ENCODE data around the gene APC2. TPM values are rescaled to one million over a fixed set of nuclear protein-coding genes. Genes with fewer than 3 reads are reported as not detected.

The APC2 gene
- total RNA-seq, 1 experiment from 2014 or later: 1.4 TPM

GRCh38 chr19:1447944-1448343 is 2.0 kb upstream of the APC2 start:
- DNase-seq (ENCODE audit: low spot score) (no peak), ATAC-seq (no peak)
- no peak for TF ChIP-seq IRF1 (CRISPR knock-in tag; IDR thresholded peaks at IDR 0.05)
- TF ChIP-seq CTCF (IDR thresholded peaks at IDR 0.05): no peak
- TF ChIP-seq FOXK1 (CRISPR knock-in tag; IDR thresholded peaks at IDR 0.05): no peak
- no peak for TF ChIP-seq CBFB (CRISPR knock-in tag; IDR thresholded peaks at IDR 0.05; ENCODE audit: low read depth)
- TF ChIP-seq ZNF219 (CRISPR knock-in tag; IDR thresholded peaks at IDR 0.05; ENCODE audit: borderline replicate concordance): no peak
- TF ChIP-seq USF2 (CRISPR knock-in tag; IDR thresholded peaks at IDR 0.05): no peak
- TF ChIP-seq PREB (CRISPR knock-in tag; IDR thresholded peaks at IDR 0.05; ENCODE audit: borderline replicate concordance): no peak
- no peak for TF ChIP-seq TP53 (CRISPR knock-in tag; IDR thresholded peaks at IDR 0.05)
- no peak for TF ChIP-seq ZBTB21 (CRISPR knock-in tag; IDR thresholded peaks at IDR 0.05; ENCODE audit: borderline replicate concordance)
- TF ChIP-seq ZNF232 (CRISPR knock-in tag; IDR thresholded peaks at IDR 0.05): no peak
- no peak for TF ChIP-seq TEAD4 (CRISPR knock-in tag; IDR thresholded peaks at IDR 0.05)
- TF ChIP-seq KAT7 (CRISPR knock-in tag; IDR thresholded peaks at IDR 0.05; ENCODE audit: borderline replicate concordance): no peak
- no peak for TF ChIP-seq ATF1 (CRISPR knock-in tag; IDR thresholded peaks at IDR 0.05)
- Mint-ChIP-seq H3K9me3 (no peaks in the 10 kb centered on the region), H3K27ac (no peak overlapping the region), H3K27me3 (ENCODE audit: low read depth) (peaks cover 64% of the 10 kb centered on the region), H3K36me3 (no peaks in the 10 kb centered on the region), H3K4me1 (peaks cover 6% of the 10 kb centered on the region; the same call in 1 of the 2 replicates), H3K4me3 (no peak overlapping the region)
- CTCF ChIA-PET: no interaction called here
- POLR2A ChIA-PET: no interaction called here

- peaks cover 75% of the 10 kb centered on the region for H3K27me3 Mint-ChIP-seq (ENCODE audit: low read depth)
- no peak overlapping the region for H3K27ac Mint-ChIP-seq
- CTCF ChIA-PET: interaction anchor here (1.4 kb wide), 2 partner anchors 17 to 171 kb away, joined by 3 to 5 read pairs; no protein-coding TSS in a partner anchor
- POLR2A ChIA-PET: interaction anchor here (0.8 kb wide), 1 partner anchor 24 kb away, joined by 3 read pairs; no protein-coding TSS in a partner anchor
- H3K36me3 Mint-ChIP-seq: no peaks in the 10 kb centered on the region
- ATAC-seq (no peak), DNase-seq (ENCODE audit: low spot score) (no peak)
- H3K9me3 Mint-ChIP-seq: no peaks in the 10 kb centered on the region
- peaks cover 5% of the 10 kb centered on the region; the same call in 1 of the 2 replicates for H3K4me1 Mint-ChIP-seq
- no peak overlapping the region for H3K4me3 Mint-ChIP-seq
- TF ChIP-seq GTF2I (CRISPR knock-in tag; conservative IDR thresholded peaks at IDR 0.05): peak; percentile 80
- TF ChIP-seq ZNF512 (CRISPR knock-in tag; IDR thresholded peaks at IDR 0.05; ENCODE audit: borderline replicate concordance): no peak
Measured at GRCh38 chr19:1450735-1451731, 1.1 kb downstream of the APC2 start.

All from WTC11 (cell line).